ENCODE results near the gene DRC1. TPM values are rescaled to one million over a fixed set of nuclear protein-coding genes. Genes with fewer than 3 reads are reported as not detected.

DRC1 gene
- total RNA-seq, 4 donors from 2014 or later = not detected

- Histone ChIP-seq H3K4me3 (no peak overlapping the region), H3K9me3 (no peaks in the 10 kb centered on the region), H3K27ac (no peak overlapping the region), H3K27me3 (peaks cover 0 to 15% (median 0%) of the 10 kb centered on the region in 4 donors), H3K36me3 (peaks cover 0 to 12% (median 0%) of the 10 kb centered on the region in 3 donors), H3K4me1 (peaks cover 7 to 48% (median 9%) of the 10 kb centered on the region in 3 donors)
- intact Hi-C loops (cut with DNase I) = no loop called here
- no peak for TF ChIP-seq CTCF (IDR thresholded peaks at IDR 0.05)
- TF ChIP-seq POLR2A (IDR thresholded peaks at IDR 0.05) = no peak
- 14 to 28% methylated on average over 3 to 4 of the region's 4 CpGs for WGBS, 2 donors
- no peak for DNase-seq
Measured at GRCh38 chr2:26399771-26400376, 1.8 kb upstream of the DRC1 start.

GRCh38 chr2:26400723-26401122 lies 997 bp upstream of the DRC1 start:
- peaks cover 7 to 41% (median 9%) of the 10 kb centered on the region in 3 donors for H3K4me1 ChIP-seq
- peaks cover 0 to 4% (median 0%) of the 10 kb centered on the region in 3 donors for H3K36me3 ChIP-seq
- DNase-seq = no peak
- intact Hi-C loops (cut with DNase I) = no loop called here
- WGBS, 2 donors = 57 to 61% methylated on average over 3 to 5 of the region's 5 CpGs
- H3K27ac ChIP-seq = no peak overlapping the region
- TF ChIP-seq CTCF (IDR thresholded peaks at IDR 0.05) = no peak
- H3K27me3 ChIP-seq = peaks cover 0 to 15% (median 0%) of the 10 kb centered on the region in 4 donors
- H3K4me3 ChIP-seq = no peak overlapping the region
- no peaks in the 10 kb centered on the region for H3K9me3 ChIP-seq

- Histone ChIP-seq H3K9me3 (no peaks in the 10 kb centered on the region), H3K4me3 (no peak overlapping the region), H3K27me3 (peaks cover 0 to 19% (median 0%) of the 10 kb centered on the region in 4 donors), H3K27ac (no peak overlapping the region), H3K36me3 (no peaks in the 10 kb centered on the region), H3K4me1 (no peaks in the 10 kb centered on the region)
- intact Hi-C loops (cut with DNase I) = no loop called here
- 74 to 77% methylated on average over 9 of the region's 9 CpGs for WGBS, 2 donors
- no peak for DNase-seq
- no peak for TF ChIP-seq CTCF (IDR thresholded peaks at IDR 0.05)
- TF ChIP-seq POLR2A (IDR thresholded peaks at IDR 0.05) = no peak
Measured at GRCh38 chr2:26407526-26407925, 5.8 kb downstream of the DRC1 start.

- Histone ChIP-seq H3K27me3 (peaks cover 0 to 16% (median 0%) of the 10 kb centered on the region in 4 donors), H3K9me3 (no peaks in the 10 kb centered on the region), H3K27ac (no peak overlapping the region), H3K36me3 (no peaks in the 10 kb centered on the region), H3K4me1 (no peaks in the 10 kb centered on the region), H3K4me3 (no peak overlapping the region)
- intact Hi-C loops (cut with DNase I) = no loop called here
- DNase-seq = no peak
- WGBS, 2 donors = 90 to 100% methylated on average over 1 of the region's 1 CpG
- no peak for TF ChIP-seq CTCF (IDR thresholded peaks at IDR 0.05)
- no peak for TF ChIP-seq POLR2A (IDR thresholded peaks at IDR 0.05)
Measured at GRCh38 chr2:26409785-26410184, 8.1 kb downstream of the DRC1 start.

- Histone ChIP-seq H3K27ac (no peak overlapping the region), H3K36me3 (no peaks in the 10 kb centered on the region), H3K9me3 (no peaks in the 10 kb centered on the region), H3K4me1 (no peaks in the 10 kb centered on the region), H3K4me3 (no peak overlapping the region), H3K27me3 (peaks cover 0 to 16% (median 0%) of the 10 kb centered on the region in 4 donors)
- 89 to 96% methylated on average over 2 of the region's 2 CpGs for WGBS, 2 donors
- no peak for TF ChIP-seq POLR2A (IDR thresholded peaks at IDR 0.05)
- no peak for TF ChIP-seq CTCF (IDR thresholded peaks at IDR 0.05)
- intact Hi-C loops (cut with DNase I) = no loop called here
- DNase-seq = no peak
Measured at GRCh38 chr2:26410764-26411243, 9.1 kb downstream of the DRC1 start.

All from esophagus squamous epithelium (tissue), 5 donors.